ENCODE measurements around the gene HES1.

HES1 gene

DNA sequence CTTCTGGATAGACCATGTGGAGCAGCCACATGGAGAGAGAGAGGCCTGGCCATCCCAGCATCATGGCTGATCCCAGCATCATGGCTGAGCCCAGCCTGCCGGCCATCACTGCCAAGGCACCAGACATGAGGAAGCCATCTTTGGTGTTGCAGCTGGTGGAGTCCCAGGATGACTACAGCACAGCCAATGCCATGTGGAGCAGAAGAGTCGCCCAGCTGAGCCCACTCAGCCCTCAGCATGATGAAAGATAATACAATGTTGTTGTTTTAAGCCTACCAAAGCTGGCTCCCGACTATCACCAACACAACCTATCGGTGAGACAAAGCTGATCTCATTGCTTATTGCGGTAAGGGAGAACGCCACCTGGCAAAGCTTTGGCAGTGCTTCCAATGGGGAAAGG lies 18.4 kb downstream of the HES1 start:
- DNase-seq (ENCODE audit: extremely low read depth, low read depth) = no peak
- no peak overlapping the region for H3K4me3 ChIP-seq (replicated peaks; ENCODE audit: low read depth, low read length)
- TF ChIP-seq, protein P1, sequence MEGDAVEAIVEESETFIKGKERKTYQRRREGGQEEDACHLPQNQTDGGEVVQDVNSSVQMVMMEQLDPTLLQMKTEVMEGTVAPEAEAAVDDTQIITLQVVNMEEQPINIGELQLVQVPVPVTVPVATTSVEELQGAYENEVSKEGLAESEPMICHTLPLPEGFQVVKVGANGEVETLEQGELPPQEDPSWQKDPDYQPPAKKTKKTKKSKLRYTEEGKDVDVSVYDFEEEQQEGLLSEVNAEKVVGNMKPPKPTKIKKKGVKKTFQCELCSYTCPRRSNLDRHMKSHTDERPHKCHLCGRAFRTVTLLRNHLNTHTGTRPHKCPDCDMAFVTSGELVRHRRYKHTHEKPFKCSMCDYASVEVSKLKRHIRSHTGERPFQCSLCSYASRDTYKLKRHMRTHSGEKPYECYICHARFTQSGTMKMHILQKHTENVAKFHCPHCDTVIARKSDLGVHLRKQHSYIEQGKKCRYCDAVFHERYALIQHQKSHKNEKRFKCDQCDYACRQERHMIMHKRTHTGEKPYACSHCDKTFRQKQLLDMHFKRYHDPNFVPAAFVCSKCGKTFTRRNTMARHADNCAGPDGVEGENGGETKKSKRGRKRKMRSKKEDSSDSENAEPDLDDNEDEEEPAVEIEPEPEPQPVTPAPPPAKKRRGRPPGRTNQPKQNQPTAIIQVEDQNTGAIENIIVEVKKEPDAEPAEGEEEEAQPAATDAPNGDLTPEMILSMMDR (IDR thresholded peaks at IDR 0.05; ENCODE audit: low read depth, low read length, missing control alignments) = no peak

DNA sequence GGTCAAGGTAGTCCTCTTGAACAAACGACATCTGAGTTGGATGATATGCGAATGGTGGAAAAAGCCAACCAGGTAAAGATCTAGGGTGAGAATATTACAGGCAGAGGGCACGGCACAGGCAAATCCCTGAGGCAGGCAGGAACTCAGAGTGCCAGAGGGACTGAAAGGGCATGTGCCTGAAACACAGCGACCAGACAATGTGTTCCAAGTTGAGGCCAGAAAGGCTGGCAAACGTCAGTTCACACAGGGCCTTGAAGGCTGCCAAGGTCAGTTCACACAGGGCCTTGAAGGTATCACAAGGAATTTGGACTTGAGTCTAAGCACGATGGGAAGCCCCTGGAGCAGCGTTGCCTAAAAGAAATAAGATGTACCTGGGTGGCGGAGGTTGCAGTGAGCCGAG lies 20.1 kb downstream of the HES1 start:
- no peak for DNase-seq (ENCODE audit: extremely low read depth, low read depth)
- TF ChIP-seq, protein P1 (IDR thresholded peaks at IDR 0.05; ENCODE audit: low read depth, low read length, missing control alignments) = no peak
- no peak overlapping the region for H3K4me3 ChIP-seq (replicated peaks; ENCODE audit: low read depth, low read length)

DNA sequence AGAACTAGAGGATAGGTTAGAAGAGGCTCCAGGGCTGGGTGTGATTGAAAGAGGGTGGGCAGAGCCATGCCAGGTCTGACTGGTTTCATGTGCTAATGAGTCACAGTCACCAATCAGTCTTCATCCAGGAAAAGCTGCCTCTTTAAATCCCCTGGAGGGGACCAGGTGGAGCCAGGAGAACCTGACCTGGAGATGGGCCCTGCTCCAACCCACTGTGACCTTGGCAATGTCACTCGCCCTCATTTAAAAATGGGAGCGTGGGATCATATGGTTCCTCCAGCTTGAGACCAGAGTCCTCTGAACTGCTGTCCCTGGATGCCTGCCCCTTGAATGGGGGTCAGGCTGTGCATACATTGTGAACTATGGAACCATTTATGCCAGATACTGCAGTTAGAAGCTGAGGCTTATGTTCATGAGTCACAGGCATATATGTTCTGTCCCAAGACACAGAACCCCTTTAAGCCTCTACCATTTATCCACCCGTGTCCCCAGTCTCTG lies 23.0 kb downstream of the HES1 start:
- TF ChIP-seq, protein P1 (IDR thresholded peaks at IDR 0.05; ENCODE audit: low read depth, low read length, missing control alignments) = no peak
- H3K4me3 ChIP-seq (replicated peaks; ENCODE audit: low read depth, low read length) = no peak overlapping the region

DNA sequence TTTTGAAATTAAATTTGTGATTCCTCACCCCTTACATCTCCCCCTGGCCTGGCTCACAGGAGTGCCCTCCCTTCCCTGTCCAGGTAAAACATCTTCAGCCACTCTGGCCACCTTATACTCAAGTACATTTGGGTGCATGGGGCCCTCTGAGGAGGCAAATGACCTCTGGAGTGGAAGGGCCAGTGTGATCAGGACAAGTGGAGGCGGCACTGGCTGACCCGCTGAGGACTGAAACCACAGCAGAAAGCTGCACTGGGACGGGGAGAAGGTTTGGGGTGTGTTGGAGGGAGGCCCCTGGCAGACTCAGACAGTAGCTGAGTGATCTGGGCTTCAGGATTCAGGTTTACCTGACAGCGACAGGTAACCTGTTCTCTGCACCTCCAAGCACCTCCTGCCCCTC lies 24.2 kb downstream of the HES1 start:
- DNase-seq (ENCODE audit: extremely low read depth, low read depth) = no peak
- no peak overlapping the region for H3K4me3 ChIP-seq (replicated peaks; ENCODE audit: low read depth, low read length)
- TF ChIP-seq, protein P1 (IDR thresholded peaks at IDR 0.05; ENCODE audit: low read depth, low read length, missing control alignments) = no peak

More for the DNA sequence above, 23.0 kb downstream of the HES1 start:
- no peak for DNase-seq (ENCODE audit: extremely low read depth, low read depth)

DNA sequence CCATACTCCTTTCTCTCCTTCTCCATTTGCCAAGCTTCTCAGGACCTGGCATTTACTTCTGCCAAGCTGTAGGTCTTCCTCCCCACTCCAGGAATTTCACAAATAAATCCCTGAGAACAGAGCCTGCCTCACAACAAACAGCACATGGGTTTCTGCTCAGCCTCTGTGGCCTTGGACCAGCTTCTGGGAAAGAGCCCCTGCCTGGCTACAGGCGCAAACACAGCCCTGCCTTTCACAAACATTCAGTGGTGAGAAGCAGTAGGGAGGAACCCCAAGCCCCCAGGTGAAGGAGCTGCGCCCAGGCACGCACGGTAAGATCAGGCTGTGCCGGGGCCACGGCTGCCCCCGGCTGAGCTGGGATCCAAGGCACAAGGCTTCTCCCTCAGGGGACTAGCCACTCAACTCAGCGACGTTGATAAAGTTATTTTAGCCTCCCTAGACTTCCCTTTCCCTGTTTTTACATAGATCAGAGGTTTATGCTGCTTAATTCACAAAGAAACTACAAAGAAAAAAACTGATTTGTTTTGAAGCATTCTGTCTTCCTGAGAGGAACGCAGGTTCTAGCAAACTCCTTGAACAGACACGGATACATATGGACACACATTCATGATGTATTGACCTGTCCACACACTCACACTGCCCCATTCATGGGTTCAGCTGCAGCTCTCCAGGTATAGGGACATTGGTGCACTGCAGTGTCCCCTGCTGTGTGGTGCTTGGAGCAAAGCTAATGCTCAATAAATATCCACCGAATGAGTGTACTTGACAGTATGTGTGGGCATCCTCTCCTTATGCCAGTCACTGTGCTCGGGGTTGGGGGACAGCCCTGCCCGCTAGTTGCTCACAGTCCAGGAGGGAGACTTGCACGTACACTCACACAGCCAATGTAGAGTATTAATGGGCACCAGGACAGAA lies 25.4 kb downstream of the HES1 start:
- TF ChIP-seq, protein P1 (IDR thresholded peaks at IDR 0.05; ENCODE audit: low read depth, low read length, missing control alignments) = no peak
- DNase-seq (ENCODE audit: extremely low read depth, low read depth) = no peak
- H3K4me3 ChIP-seq (replicated peaks; ENCODE audit: low read depth, low read length) = no peak overlapping the region

DNA sequence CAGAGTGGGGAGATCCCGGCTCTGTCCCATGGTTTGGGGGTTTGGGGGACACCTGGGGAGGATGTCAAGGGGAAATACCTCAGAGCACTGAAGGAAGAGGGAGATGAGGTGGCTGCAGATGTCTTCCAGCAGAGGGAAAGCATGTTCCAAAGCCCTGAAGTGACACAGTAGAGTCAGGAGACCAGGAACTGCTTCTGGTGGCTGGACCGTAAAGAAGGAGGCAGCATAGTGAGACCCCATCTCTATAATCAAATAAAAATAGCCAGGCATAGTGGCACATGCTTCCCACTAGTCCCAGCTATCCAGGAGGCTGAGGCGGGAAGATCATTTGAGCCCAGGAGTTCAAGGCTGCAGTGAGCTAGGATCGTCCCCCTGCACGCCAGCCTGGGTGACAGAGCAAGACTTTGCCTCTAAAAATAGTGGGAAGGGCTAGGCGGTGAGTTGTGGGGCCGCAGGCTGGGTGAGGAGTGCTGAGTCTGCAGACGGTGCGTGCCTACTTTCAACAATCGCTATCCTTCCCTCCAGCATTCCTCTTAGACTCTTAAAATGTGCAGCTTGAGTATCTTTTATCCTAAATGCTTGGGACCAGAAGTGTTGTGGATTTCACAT lies 26.2 kb downstream of the HES1 start:
- TF ChIP-seq, protein P1 (IDR thresholded peaks at IDR 0.05; ENCODE audit: low read depth, low read length, missing control alignments) = no peak
- no peak overlapping the region for H3K4me3 ChIP-seq (replicated peaks; ENCODE audit: low read depth, low read length)
- DNase-seq (ENCODE audit: extremely low read depth, low read depth) = no peak

Measured in HFF-Myc (cell line).